Metanephros (tissue), 1 donor: ENCODE measurements around the gene TBC1D7. TPM values are rescaled to one million over a fixed set of nuclear protein-coding genes. Genes with fewer than 3 reads are reported as not detected.

Source experiments
- total RNA-seq: library from RNA; depleted of rRNA; stranded (reverse); fragments of >200 nt; gene quantifications from one replicate; pipeline ENCODE4 v1.2.3, GENCODE V29; 2014

TBC1D7 gene
- 25.5 TPM for total RNA-seq

GRCh38 chr6:13328076-13328874 is at the start of gene TBC1D7:
TBC1D7 (minus strand) TSS chr6:13328537; CDS start chr6:13326898, 1,639 bp downstream.

Other genes starting within 250 kb of the TBC1D7 start
- gene GFOD1, start 159.1 kb upstream of the TBC1D7 start, total RNA-seq = 6.0 TPM
- 12.5 TPM for gene SIRT5, start 246.1 kb upstream of the TBC1D7 start, total RNA-seq